Loucy (cell line): ENCODE results near the gene SLX4.

ENCODE experiments used
- H2AFZ ChIP-seq: fragments of 200-600 bp; sonication (generic); 2 replicates; pipeline ENCODE4 v1.6.0; 2016; ENCODE audit warnings: antibody characterized with exemption, mild to moderate bottlenecking, low read length, moderate library complexity
- H3F3A ChIP-seq: fragments of 200-600 bp; 2 replicates; pipeline ENCODE4 v1.6.0; 2016; ENCODE audit warnings: antibody characterized with exemption, low read depth, mild to moderate bottlenecking
- H3K27me3 ChIP-seq: fragments of 200-600 bp; sonication (generic); 2 replicates; pipeline ENCODE4 v1.6.1; 2014; ENCODE audit warnings: low read length, mild to moderate bottlenecking; ENCODE audit not compliant: insufficient read depth, poor library complexity, severe bottlenecking
- H3K36me3 ChIP-seq: fragments of 200-600 bp; sonication (generic); 2 replicates; pipeline ENCODE4 v1.6.1; 2016; ENCODE audit warnings: low read length; ENCODE audit not compliant: insufficient read depth
- H3K4me1 ChIP-seq: fragments of 200-600 bp; sonication (generic); 2 replicates; pipeline ENCODE4 v1.5.1; 2014; ENCODE audit warnings: low read length, mild to moderate bottlenecking; ENCODE audit not compliant: insufficient read depth, poor library complexity, severe bottlenecking
- H3K4me2 ChIP-seq: fragments of 200-600 bp; sonication (generic); 2 replicates; pipeline ENCODE4 v1.6.0; 2014; ENCODE audit warnings: antibody characterized with exemption, low read length, low read depth, mild to moderate bottlenecking; ENCODE audit not compliant: poor library complexity, severe bottlenecking
- H3K4me3 ChIP-seq: fragments of 200-600 bp; sonication (generic); 2 replicates; pipeline ENCODE4 v1.5.1; 2014; ENCODE audit warnings: low read length, mild to moderate bottlenecking, mixed read lengths; ENCODE audit not compliant: poor library complexity, severe bottlenecking
- H3K79me2 ChIP-seq: fragments of 200-600 bp; sonication (generic); 2 replicates; pipeline ENCODE4 v1.6.1; 2014; ENCODE audit warnings: low read length; ENCODE audit not compliant: insufficient read depth
- H3K9ac ChIP-seq: fragments of 200-600 bp; sonication (generic); 2 replicates; pipeline ENCODE4 v1.6.0; 2014; ENCODE audit warnings: mild to moderate bottlenecking, low read depth, low read length, moderate library complexity; ENCODE audit not compliant: poor library complexity, severe bottlenecking
- H3K9me2 ChIP-seq: fragments of 200-600 bp; sonication (generic); replicated peaks from 2 replicates; pipeline ENCODE4 v1.6.1; 2016; ENCODE audit warnings: low read depth, low read length, mixed read lengths
- H3K9me3 ChIP-seq: fragments of 200-600 bp; sonication (generic); 2 replicates; pipeline ENCODE4 v1.6.1; 2014; ENCODE audit warnings: mild to moderate bottlenecking, antibody characterized with exemption, low read length, low read depth; ENCODE audit not compliant: insufficient read depth
- H4K20me1 ChIP-seq: fragments of 200-600 bp; sonication (generic); 2 replicates; pipeline ENCODE4 v1.6.0; 2014; ENCODE audit warnings: antibody characterized with exemption, low read length, mild to moderate bottlenecking; ENCODE audit not compliant: insufficient read depth, poor library complexity, severe bottlenecking
- EZH2phosphoT487 ChIP-seq: fragments of 200-600 bp; IDR thresholded peaks from 2 replicates; pipeline ENCODE4 v1.6.1; 2018; ENCODE audit warnings: antibody characterized with exemption, mild to moderate bottlenecking, moderate library complexity, borderline replicate concordance
- TF ChIP-seq, protein P1 (sequence below): fragments of 200-600 bp; sonication (generic); conservative IDR thresholded peaks from 2 replicates; pipeline ENCODE4 v1.5.1; 2014; ENCODE audit warnings: mild to moderate bottlenecking, antibody characterized with exemption, low read length

SLX4 gene

DNA sequence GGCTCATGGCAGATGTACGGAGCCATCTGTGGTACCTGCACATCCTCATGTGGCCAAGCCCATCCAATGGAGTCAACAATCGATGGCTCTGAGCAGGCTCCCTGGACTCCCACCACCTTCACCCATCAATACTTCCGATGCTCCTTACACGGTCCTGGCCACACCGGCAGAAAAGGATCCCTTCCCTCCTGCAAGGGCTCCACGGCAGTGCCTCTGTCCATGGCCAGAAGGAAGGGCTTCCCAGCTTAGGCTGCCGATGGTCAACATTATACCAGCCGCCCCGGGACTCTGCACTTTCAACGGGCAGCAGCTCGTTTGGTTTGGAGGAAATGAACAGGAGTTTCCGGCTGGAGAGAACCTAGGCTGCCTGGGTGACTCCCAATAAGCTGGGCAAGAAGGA, 13.2 kb downstream of the SLX4 start:
- H3K9me2 ChIP-seq: no peaks in the 10 kb centered on the region
- no peak overlapping the region for H2AFZ ChIP-seq
- no peaks in the 10 kb centered on the region for H4K20me1 ChIP-seq
- TF ChIP-seq EZH2phosphoT487: no peak
- TF ChIP-seq, protein P1, sequence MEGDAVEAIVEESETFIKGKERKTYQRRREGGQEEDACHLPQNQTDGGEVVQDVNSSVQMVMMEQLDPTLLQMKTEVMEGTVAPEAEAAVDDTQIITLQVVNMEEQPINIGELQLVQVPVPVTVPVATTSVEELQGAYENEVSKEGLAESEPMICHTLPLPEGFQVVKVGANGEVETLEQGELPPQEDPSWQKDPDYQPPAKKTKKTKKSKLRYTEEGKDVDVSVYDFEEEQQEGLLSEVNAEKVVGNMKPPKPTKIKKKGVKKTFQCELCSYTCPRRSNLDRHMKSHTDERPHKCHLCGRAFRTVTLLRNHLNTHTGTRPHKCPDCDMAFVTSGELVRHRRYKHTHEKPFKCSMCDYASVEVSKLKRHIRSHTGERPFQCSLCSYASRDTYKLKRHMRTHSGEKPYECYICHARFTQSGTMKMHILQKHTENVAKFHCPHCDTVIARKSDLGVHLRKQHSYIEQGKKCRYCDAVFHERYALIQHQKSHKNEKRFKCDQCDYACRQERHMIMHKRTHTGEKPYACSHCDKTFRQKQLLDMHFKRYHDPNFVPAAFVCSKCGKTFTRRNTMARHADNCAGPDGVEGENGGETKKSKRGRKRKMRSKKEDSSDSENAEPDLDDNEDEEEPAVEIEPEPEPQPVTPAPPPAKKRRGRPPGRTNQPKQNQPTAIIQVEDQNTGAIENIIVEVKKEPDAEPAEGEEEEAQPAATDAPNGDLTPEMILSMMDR: no peak
- no peaks in the 10 kb centered on the region for H3K79me2 ChIP-seq
- H3K36me3 ChIP-seq: no peaks in the 10 kb centered on the region
- no peak overlapping the region for H3K9ac ChIP-seq
- no peaks in the 10 kb centered on the region for H3F3A ChIP-seq
- H3K4me2 ChIP-seq: no peak overlapping the region
- H3K4me1 ChIP-seq: no peaks in the 10 kb centered on the region
- no peaks in the 10 kb centered on the region for H3K27me3 ChIP-seq
- no peak overlapping the region for H3K4me3 ChIP-seq
- H3K9me3 ChIP-seq: no peaks in the 10 kb centered on the region

DNA sequence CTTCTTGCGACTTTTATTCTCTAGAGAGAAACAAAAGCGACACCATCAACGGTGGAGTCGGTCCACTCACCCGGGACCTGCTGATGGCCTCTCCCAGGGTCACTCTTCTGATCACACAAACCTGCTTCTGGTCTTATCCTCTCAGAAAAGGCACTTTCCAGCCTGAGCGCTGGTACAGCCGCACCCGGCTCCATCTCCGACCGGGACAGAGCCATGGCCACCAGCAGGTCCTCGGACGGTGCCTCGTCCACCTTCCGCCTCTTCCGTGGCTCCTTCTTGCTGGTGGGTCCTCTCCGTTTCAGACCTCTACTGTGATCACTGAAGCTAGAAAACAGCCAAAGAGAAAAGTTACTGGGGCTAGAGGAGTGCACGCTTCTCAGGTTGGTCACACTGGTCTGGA, 13.7 kb downstream of the SLX4 start:
- Histone ChIP-seq H3K4me3 (no peak overlapping the region), H3K27me3 (no peaks in the 10 kb centered on the region), H3K9me2 (no peaks in the 10 kb centered on the region), H4K20me1 (no peaks in the 10 kb centered on the region), H3K4me2 (no peak overlapping the region), H3K9me3 (no peaks in the 10 kb centered on the region), H3K9ac (no peak overlapping the region), H2AFZ (no peak overlapping the region), H3K36me3 (no peaks in the 10 kb centered on the region), H3F3A (no peaks in the 10 kb centered on the region), H3K79me2 (no peaks in the 10 kb centered on the region), H3K4me1 (no peaks in the 10 kb centered on the region)
- TF ChIP-seq, protein P1: no peak
- TF ChIP-seq EZH2phosphoT487: no peak

DNA sequence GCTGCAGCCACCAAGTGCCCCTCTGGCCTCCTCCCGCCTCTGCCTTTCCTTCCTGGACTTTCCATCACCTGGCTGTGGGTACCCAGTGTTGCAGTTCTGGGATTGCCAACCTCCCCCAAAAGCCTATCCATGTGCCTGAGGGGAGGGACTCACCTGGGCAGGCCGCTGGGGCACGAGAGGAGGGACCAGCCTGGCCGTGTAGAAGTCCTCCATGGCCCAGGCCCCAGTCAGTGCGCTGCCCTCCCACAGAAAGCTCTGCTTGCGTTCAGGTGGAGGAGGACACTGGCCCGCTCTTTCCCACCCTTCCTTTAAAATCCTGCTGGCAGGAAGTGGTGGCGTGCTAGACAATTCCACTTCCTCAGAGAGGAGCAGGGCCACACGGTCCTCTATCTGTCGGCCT, 14.2 kb downstream of the SLX4 start:
- H3K9me2 ChIP-seq: no peaks in the 10 kb centered on the region
- no peaks in the 10 kb centered on the region for H3K4me1 ChIP-seq
- no peak overlapping the region for H3K9ac ChIP-seq
- TF ChIP-seq, protein P1: no peak
- TF ChIP-seq EZH2phosphoT487: no peak
- H4K20me1 ChIP-seq: no peaks in the 10 kb centered on the region
- no peaks in the 10 kb centered on the region for H3K79me2 ChIP-seq
- no peaks in the 10 kb centered on the region for H3K9me3 ChIP-seq
- no peak overlapping the region for H3K4me2 ChIP-seq
- H3F3A ChIP-seq: no peaks in the 10 kb centered on the region
- no peak overlapping the region for H2AFZ ChIP-seq
- no peaks in the 10 kb centered on the region for H3K27me3 ChIP-seq
- no peak overlapping the region for H3K4me3 ChIP-seq
- no peaks in the 10 kb centered on the region for H3K36me3 ChIP-seq
